ENCODE data around the gene CRB3. TPM values are rescaled to one million over a fixed set of nuclear protein-coding genes. Genes with fewer than 3 reads are reported as not detected.

CRB3 gene
- total RNA-seq, 4 donors from 2014 or later: 1.8 to 2.7 (median 2.4) TPM; not detected in 1

DNA sequence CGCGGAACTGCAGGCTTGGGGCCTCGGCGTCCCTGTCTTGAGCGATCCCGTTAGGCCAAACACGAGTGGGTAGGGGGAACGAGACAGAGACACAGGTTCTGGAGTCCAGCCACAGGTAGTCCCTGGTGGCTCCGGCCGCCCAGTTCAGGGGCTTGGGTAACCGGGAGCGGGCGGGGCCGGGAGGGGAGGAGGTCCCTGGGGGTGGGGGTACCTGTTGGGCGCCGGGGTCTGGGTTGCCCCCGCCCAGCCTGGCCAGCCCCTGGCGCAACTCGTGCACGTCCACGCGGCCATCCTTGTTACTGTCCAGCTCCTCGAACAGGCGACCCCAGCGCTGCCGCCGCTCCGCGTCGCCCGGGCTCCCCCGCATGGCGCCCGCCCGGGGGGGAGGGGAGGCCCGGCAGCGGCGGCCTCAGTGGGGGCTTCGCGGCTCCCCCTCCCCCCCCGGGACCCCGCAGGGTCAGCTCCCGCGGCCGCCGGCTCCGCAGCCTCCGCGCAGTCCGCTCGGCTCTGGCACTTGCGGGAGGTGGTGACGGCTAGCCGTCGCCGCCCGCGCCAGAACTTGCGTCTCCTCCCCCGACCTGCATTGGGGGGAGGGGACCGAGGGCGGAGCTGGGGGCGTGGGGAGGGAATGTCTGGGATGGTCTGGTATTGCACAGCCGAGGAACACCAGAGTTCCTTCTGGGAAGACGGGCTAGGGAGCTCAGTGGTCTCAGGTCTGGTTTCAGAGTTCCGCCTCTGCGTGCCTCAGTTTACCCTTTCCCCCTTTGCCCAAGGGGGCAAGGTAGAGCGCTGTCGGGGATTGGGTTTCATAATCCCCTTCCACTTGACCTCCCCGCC lies 4.6 kb upstream of the CRB3 start, which contains the start of gene SLC25A23:
SLC25A23 (minus strand) TSS at position 531 of the 837 bp plus-strand sequence; CDS start at position 367, 164 bp downstream.
- peaks cover 0 to 1% (median 1%) of the 10 kb centered on the region in 4 donors for H3K9me3 ChIP-seq
- WGBS: 0% methylated on average over 26 of the region's 70 CpGs
- H3K27me3 ChIP-seq: peaks cover 0 to 24% (median 10%) of the 10 kb centered on the region in 4 donors
- DNase-seq (ENCODE audit: extremely low spot score): no peak
- H3K4me3 ChIP-seq: peak within 1 kb of the TSS; percentile 66 to 97 (median 90)
- peaks cover 10 to 31% (median 21%) of the 10 kb centered on the region in 4 donors for H3K36me3 ChIP-seq
- TF ChIP-seq POLR2AphosphoS5 (IDR thresholded peaks at IDR 0.05) (peak in 1 of 2 donors; percentile 72), POLR2A (IDR thresholded peaks at IDR 0.05; ENCODE audit: low read depth) (no peak)
- peak within 1 kb of the TSS; percentile 74 to 91 (median 88) for H3K27ac ChIP-seq (replicated peaks in 1 of 4)
- H3K4me1 ChIP-seq: peaks cover 11 to 36% (median 27%) of the 10 kb centered on the region in 4 donors
- intact Hi-C loops (cut with DNase I): no loop called here

- Histone ChIP-seq H3K9me3 (no peaks in the 10 kb centered on the region), H3K4me3 (peak overlapping the region; percentile 66 to 97 (median 90)), H3K4me1 (peaks cover 11 to 36% (median 28%) of the 10 kb centered on the region in 4 donors), H3K27ac (replicated peaks in 1 of 4) (peak overlapping the region; percentile 74 to 91 (median 88)), H3K27me3 (peaks cover 0 to 31% (median 14%) of the 10 kb centered on the region in 4 donors), H3K36me3 (peaks cover 6 to 23% (median 13%) of the 10 kb centered on the region in 4 donors)
- TF ChIP-seq EP300 (IDR thresholded peaks at IDR 0.05): no peak
- peak; percentile 61 to 72 for TF ChIP-seq POLR2AphosphoS5 (IDR thresholded peaks at IDR 0.05)
- TF ChIP-seq CTCF (IDR thresholded peaks at IDR 0.05): peak; percentile 57 to 69 (median 65)
- peak; percentile 98 for DNase-seq (ENCODE audit: extremely low spot score)
- intact Hi-C loops (cut with DNase I): no loop called here
- WGBS: under 1% methylated on average over 44 of the region's 57 CpGs
These were observed 3.8 kb upstream of the CRB3 start for GRCh38 chr19:6460099-6460884.

DNA sequence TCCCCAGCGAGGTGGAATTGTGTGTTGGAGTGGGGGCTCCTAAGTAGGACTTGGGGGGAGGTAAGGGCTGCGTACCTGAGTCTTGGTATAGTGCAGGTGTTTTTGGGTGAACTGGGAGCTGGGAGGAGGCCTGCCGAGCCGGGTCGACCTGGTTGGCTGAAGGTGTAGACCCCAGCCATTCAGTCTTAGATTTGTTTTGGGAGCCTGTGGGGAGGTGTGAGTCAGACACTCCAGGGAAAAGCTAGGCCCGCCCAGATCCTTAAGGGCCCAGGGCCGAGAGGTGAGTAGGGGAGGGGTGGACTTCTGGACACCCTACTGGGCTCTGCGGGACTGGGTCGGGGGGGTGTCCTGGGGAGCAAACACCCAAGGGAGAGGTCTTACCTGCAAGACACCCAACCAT lies 935 bp downstream of the CRB3 start:
- Histone ChIP-seq H3K9me3 (no peaks in the 10 kb centered on the region), H3K27me3 (peaks cover 0 to 31% (median 14%) of the 10 kb centered on the region in 4 donors), H3K4me3 (no peak overlapping the region), H3K36me3 (no peaks in the 10 kb centered on the region), H3K27ac (replicated peaks in 1 of 4) (no peak overlapping the region), H3K4me1 (peaks cover 0 to 13% (median 9%) of the 10 kb centered on the region in 4 donors)
- 54% methylated on average over 8 of the region's 9 CpGs for WGBS
- TF ChIP-seq CTCF (IDR thresholded peaks at IDR 0.05) (no peak), EP300 (IDR thresholded peaks at IDR 0.05) (no peak), POLR2AphosphoS5 (IDR thresholded peaks at IDR 0.05) (no peak), POLR2A (IDR thresholded peaks at IDR 0.05; ENCODE audit: low read depth) (no peak)
- no peak for DNase-seq (ENCODE audit: extremely low spot score)
- intact Hi-C loops (cut with DNase I): no loop called here

GRCh38 chr19:6465663-6466062 lies 1.6 kb downstream of the CRB3 start:
- no peak for TF ChIP-seq EP300 (IDR thresholded peaks at IDR 0.05)
- TF ChIP-seq POLR2AphosphoS5 (IDR thresholded peaks at IDR 0.05): no peak
- TF ChIP-seq CTCF (IDR thresholded peaks at IDR 0.05): no peak
- TF ChIP-seq POLR2A (IDR thresholded peaks at IDR 0.05; ENCODE audit: low read depth): no peak
- Histone ChIP-seq H3K9me3 (no peaks in the 10 kb centered on the region), H3K4me1 (peaks cover 0 to 11% (median 7%) of the 10 kb centered on the region in 4 donors), H3K27me3 (peaks cover 0 to 31% (median 14%) of the 10 kb centered on the region in 4 donors), H3K4me3 (no peak overlapping the region), H3K36me3 (no peaks in the 10 kb centered on the region), H3K27ac (replicated peaks in 1 of 4) (no peak overlapping the region)
- intact Hi-C loops (cut with DNase I): no loop called here
- no peak for DNase-seq (ENCODE audit: extremely low spot score)
- WGBS: 97% methylated on average over 8 of the region's 8 CpGs

All from esophagus muscularis mucosa (tissue), 4 donors.